B cell (primary cell): ENCODE data around the gene PAN2. TPM values are rescaled to one million over a fixed set of nuclear protein-coding genes. Genes with fewer than 3 reads are reported as not detected.

Experiments used
- ATAC-seq: fragments of 200-7000 bp; cut with Tn5 transposase; one replicate; pipeline ENCODE4 v1.10.0; 2021; ENCODE audit warnings: low read depth, mild to moderate bottlenecking, moderate number of reproducible peaks, moderate library complexity
- CTCF ChIA-PET: fragments of 350-600 bp; sonication (Branson Sonifier 250); formaldehyde crosslinking; loops from one replicate; lab custom pipeline; 2021; ENCODE audit warnings: antibody characterized with exemption, inconsistent platforms; lab: Charles Lee
- POLR2A ChIA-PET: fragments of 350-600 bp; sonication (Branson Sonifier 250); formaldehyde crosslinking; loops from one replicate; lab custom pipeline; 2021; ENCODE audit warnings: antibody characterized with exemption; lab: Charles Lee
- DNase-seq: peaks from one replicate; pipeline ENCODE4 v3.0.0; 2013
- H2AFZ ChIP-seq: 2 replicates; pipeline ENCODE4 v1.6.1; 2012; ENCODE audit warnings: mild to moderate bottlenecking, low read depth, low read length; ENCODE audit not compliant: insufficient read depth, poor library complexity, severe bottlenecking
- H3K27ac ChIP-seq, 2 donors: 1 replicate in 1 of 2; 2 replicates in 1 of 2; pipeline ENCODE4 v1.5.1; 2012 to 2013; ENCODE audit warnings: low read length in 2 of 2, mild to moderate bottlenecking in 2 of 2, moderate library complexity in 1 of 2
- H3K27me3 ChIP-seq, 4 experiments: fragments of 200-600 bp in 1 of 4; sonication (generic) in 1 of 4; replicated peaks in 1 of 4; 1 replicate in 2 of 4; 2 replicates in 2 of 4; pipeline versions ENCODE4 v1.6.1 to v1.7.0; 2013 to 2016; ENCODE audit warnings: low read length in 3 of 4, mild to moderate bottlenecking in 2 of 4, mixed read lengths in 1 of 4, moderate library complexity in 1 of 4; ENCODE audit not compliant: insufficient read depth in 4 of 4, control insufficient read depth in 3 of 4; ENCODE audit errors: control extremely low read depth in 1 of 4
- H3K36me3 ChIP-seq, 2 experiments: replicated peaks in 1 of 2; 1 replicate in 1 of 2; 2 replicates in 1 of 2; pipeline versions ENCODE4 v1.6.1 to v1.7.1; 2013; ENCODE audit warnings: low read length in 1 of 2; ENCODE audit not compliant: insufficient read depth in 2 of 2, control insufficient read depth in 1 of 2; ENCODE audit errors: control extremely low read depth in 1 of 2, extremely low read depth in 1 of 2
- H3K4me1 ChIP-seq, 2 donors: fragments of 200-600 bp in 1 of 2; sonication (generic) in 1 of 2; 1 replicate in 1 of 2; 2 replicates in 1 of 2; pipeline versions ENCODE4 v1.5.1 to v1.6.1; 2013 to 2017; ENCODE audit warnings: low read length in 2 of 2; ENCODE audit not compliant: control insufficient read depth in 2 of 2, insufficient read depth in 2 of 2
- H3K4me2 ChIP-seq: replicated peaks from 2 replicates; pipeline ENCODE3; 2012; ENCODE audit warnings: mild to moderate bottlenecking, low read depth, low read length; ENCODE audit not compliant: poor library complexity, severe bottlenecking
- H3K4me3 ChIP-seq, 5 experiments: fragments of 200-600 bp in 1 of 5; sonication (generic) in 1 of 5; 1 replicate in 3 of 5; 2 replicates in 2 of 5; pipeline versions ENCODE4 v1.5.1 to v1.7.0; 2011 to 2016; ENCODE audit warnings: low read length in 4 of 5, mild to moderate bottlenecking in 4 of 5, low read depth in 2 of 5, control low read depth in 1 of 5, moderate library complexity in 1 of 5; ENCODE audit not compliant: insufficient read depth in 1 of 5; ENCODE audit errors: control extremely low read depth in 1 of 5, extremely low read depth in 1 of 5
- H3K79me2 ChIP-seq: fragments of 200-600 bp; sonication (generic); one replicate; pipeline ENCODE4 v1.6.0; 2016; ENCODE audit warnings: low read length; ENCODE audit not compliant: control insufficient read depth, insufficient read depth
- H3K9ac ChIP-seq: fragments of 200-600 bp; sonication (generic); 2 replicates; pipeline ENCODE4 v1.6.1; 2017; ENCODE audit warnings: mild to moderate bottlenecking, low read length, moderate library complexity
- H3K9me3 ChIP-seq, 3 donors: one replicate each; pipeline versions ENCODE4 v1.6.1 to v1.7.1; 2013; ENCODE audit warnings: low read length in 2 of 3; ENCODE audit not compliant: control insufficient read depth in 2 of 3, insufficient read depth in 1 of 3; ENCODE audit errors: control extremely low read depth in 1 of 3
- H4K20me1 ChIP-seq: 2 replicates; pipeline ENCODE4 v1.6.0; 2012; ENCODE audit warnings: mild to moderate bottlenecking, low read length; ENCODE audit not compliant: insufficient read depth, control insufficient read depth, poor library complexity, severe bottlenecking
- H3K27ac Mint-ChIP-seq: one replicate; pipeline ENCODE4 v1.8.0; 2021; ENCODE audit warnings: mixed read lengths
- H3K27me3 Mint-ChIP-seq: one replicate; pipeline ENCODE4 v1.8.0; 2021; ENCODE audit warnings: mixed read lengths
- H3K4me1 Mint-ChIP-seq: one replicate; pipeline ENCODE4 v1.8.0; 2021; ENCODE audit warnings: mixed read lengths
- H3K4me3 Mint-ChIP-seq: one replicate; pipeline ENCODE4 v1.8.0; 2021; ENCODE audit warnings: mixed read lengths
- H3K9me3 Mint-ChIP-seq: one replicate; pipeline ENCODE4 v1.8.0; 2022; ENCODE audit warnings: mixed read lengths; ENCODE audit not compliant: insufficient read depth
- EZH2 ChIP-seq: IDR thresholded peaks from 2 replicates; pipeline ENCODE4 v1.6.1; 2012; ENCODE audit warnings: borderline replicate concordance, low read depth, mild to moderate bottlenecking, moderate library complexity, low read length; ENCODE audit not compliant: insufficient read depth, poor library complexity, severe bottlenecking
- WGBS: methylation state at CpG from one replicate; pipeline ENCODE4 v1.1.5; 2013; ENCODE audit warnings: missing lambda C conversion rate; ENCODE audit not compliant: insufficient coverage; 5-methylcytosine and 5-hydroxymethylcytosine counted together
- intact Hi-C: fragments of 100-400 bp; cut with micrococcal nuclease; formaldehyde crosslinking; loops from one replicate; pipeline ENCODE4 v1.10.0; 2022
- polyA plus RNA-seq: library from polyadenylated mRNA; depleted of rRNA; stranded (reverse); fragments of >200 nt; gene quantifications from 2 replicates; pipeline ENCODE4 v1.2.3, GENCODE V29; 2012
- total RNA-seq, 2 donors: library from RNA; stranded (reverse); fragments of 120-200 nt in 1 of 2; gene quantifications; 1 replicate in 1 of 2; 2 replicates in 1 of 2; pipeline versions ENCODE4 v1.2.3 to v1.2.4, GENCODE V29; 2013 to 2022
- TF ChIP-seq, protein P1 (sequence below): fragments of 200-600 bp; IDR thresholded peaks from one replicate; pipeline ENCODE4 v1.8.0; 2022; ENCODE audit warnings: antibody characterized with exemption, mild to moderate bottlenecking

PAN2 gene
- total and polyA plus RNA-seq, 2 donors (not counting 1 experiment from before 2014, with no cell fraction given), result 211 to 230 TPM

DNA sequence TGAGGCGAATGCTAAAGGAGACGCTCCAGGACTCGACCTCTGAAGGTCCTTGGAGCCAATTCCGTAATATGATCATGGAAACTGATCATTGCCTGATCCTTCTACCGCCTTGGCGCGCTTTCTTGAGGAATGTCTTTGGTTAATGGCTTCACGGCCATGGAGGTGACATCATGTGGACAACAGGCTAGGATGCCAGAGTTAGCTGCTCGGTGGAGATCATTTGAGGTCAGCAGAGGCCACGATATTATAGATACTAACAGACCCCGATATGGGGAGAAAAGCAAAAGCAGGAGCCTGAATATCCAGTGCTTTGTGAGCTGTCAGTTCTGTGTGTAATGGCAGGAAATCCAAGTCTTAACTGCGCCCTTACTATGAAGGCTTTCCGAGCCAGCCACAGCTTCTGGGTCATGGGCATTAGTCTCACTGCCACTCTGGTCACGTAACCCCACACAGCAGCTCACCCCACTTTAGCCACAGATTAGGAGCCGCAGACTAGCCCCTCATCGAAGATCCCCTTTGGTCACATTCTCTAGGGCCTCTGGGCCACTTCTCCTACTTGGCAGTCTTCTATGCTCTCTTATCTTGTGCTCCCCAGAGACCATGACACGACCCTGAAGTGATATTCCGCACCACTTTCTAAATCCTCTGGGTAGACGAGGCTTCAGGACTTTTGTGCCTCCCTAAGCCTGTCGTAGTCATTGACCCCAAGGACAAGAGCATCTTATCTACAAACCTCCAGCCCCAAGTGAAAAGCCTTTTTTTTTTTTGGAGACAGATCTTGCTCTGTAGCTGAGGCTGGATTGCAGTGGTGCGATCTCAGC lies 32.9 kb downstream of the PAN2 start:
- Mint-ChIP-seq H3K27ac (peak overlapping the region; percentile 97), H3K9me3 (no peaks in the 10 kb centered on the region), H3K27me3 (no peaks in the 10 kb centered on the region), H3K4me3 (peak overlapping the region; percentile 98), H3K4me1 (peaks cover 57% of the 10 kb centered on the region)
- peak overlapping the region; percentile 93 for H3K4me2 ChIP-seq
- ChIA-PET CTCF (interaction anchor here (0.7 to 1.3 kb wide), 4 partner anchors 22 to 99 kb away, joined by 3 to 4 read pairs (median 3); no protein-coding TSS in a partner anchor), POLR2A (interaction anchor here (0.6 to 1.2 kb wide), 4 partner anchors 34 to 148 kb away, joined by 3 to 4 read pairs (median 3); partner anchors contain the start of genes ANKRD52, IL23A and TIMELESS)
- intact Hi-C loops, result loop anchor here (1.0 to 2.0 kb wide), 10 partner anchors 15 to 335 kb away; partner anchors contain the start of genes ANKRD52, NABP2, SPRYD4 and STAT2
- peak overlapping the region; percentile 81 for H3K9ac ChIP-seq
- no peak for DNase-seq
- H3K4me1 ChIP-seq, result peaks cover 51 to 61% of the 10 kb centered on the region in 2 donors
- peak overlapping the region; percentile 92 to 95 for H3K27ac ChIP-seq
- WGBS, result 66% methylated on average over 20 of the region's 21 CpGs
- H2AFZ ChIP-seq, result peak overlapping the region; percentile 97
- H3K79me2 ChIP-seq, result peaks cover 60% of the 10 kb centered on the region
- peaks cover 28% of the 10 kb centered on the region for H4K20me1 ChIP-seq
- TF ChIP-seq EZH2, result no peak
- TF ChIP-seq, protein P1, sequence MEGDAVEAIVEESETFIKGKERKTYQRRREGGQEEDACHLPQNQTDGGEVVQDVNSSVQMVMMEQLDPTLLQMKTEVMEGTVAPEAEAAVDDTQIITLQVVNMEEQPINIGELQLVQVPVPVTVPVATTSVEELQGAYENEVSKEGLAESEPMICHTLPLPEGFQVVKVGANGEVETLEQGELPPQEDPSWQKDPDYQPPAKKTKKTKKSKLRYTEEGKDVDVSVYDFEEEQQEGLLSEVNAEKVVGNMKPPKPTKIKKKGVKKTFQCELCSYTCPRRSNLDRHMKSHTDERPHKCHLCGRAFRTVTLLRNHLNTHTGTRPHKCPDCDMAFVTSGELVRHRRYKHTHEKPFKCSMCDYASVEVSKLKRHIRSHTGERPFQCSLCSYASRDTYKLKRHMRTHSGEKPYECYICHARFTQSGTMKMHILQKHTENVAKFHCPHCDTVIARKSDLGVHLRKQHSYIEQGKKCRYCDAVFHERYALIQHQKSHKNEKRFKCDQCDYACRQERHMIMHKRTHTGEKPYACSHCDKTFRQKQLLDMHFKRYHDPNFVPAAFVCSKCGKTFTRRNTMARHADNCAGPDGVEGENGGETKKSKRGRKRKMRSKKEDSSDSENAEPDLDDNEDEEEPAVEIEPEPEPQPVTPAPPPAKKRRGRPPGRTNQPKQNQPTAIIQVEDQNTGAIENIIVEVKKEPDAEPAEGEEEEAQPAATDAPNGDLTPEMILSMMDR, result no peak
- no peak for ATAC-seq
- H3K36me3 ChIP-seq, result peaks cover 0 to 7% of the 10 kb centered on the region in 2 experiments
- H3K27me3 ChIP-seq, result no peaks in the 10 kb centered on the region
- H3K4me3 ChIP-seq, result peak overlapping the region; percentile 50 to 83 (median 78)
- no peaks in the 10 kb centered on the region for H3K9me3 ChIP-seq
